Measurements from ENCODE around the gene SMAD6.

The SMAD6 gene

DNA sequence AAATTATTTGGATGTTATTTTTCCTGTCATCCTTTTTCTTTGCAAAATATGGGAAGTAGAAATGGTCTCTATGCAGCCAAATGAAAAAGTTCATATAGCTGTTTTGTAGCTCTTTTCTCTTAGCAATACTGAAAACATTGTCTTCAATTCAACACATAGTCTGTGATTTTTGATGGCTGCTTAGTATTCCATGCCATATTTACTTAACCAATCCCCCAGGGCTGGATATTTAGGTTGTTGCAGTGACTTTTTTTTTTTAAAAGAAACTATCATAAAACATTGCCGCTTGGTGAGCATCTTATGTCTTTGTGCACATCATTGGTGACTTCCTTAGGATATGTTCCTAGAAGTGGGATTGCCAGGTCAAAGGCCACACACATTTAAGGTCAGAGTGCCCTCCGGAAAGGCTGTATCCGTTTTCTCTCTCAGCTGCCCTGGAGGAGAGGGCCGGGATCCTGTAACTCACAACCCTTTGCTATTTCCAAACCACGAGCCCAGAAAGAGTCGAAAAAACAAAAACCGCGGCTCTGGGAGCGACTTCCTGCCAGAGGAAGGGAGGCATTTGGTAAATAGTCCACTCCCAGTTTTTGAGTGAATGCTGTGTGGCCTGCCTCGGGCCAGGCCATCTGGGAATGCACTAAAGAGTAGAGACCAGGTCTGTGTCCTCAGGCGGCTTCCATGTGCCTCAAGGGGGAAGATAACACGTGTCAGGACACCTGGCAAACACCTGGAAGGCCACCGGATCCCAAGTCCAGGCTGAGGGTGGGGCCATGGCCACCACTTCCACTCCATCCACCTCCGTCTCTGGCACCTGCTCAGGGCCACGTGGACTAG is 41.9 kb downstream of the SMAD6 start:
- ATAC-seq (no peak), DNase-seq (no peak)
- no peaks in the 10 kb centered on the region for H3K27me3 Mint-ChIP-seq
- H3K4me1 Mint-ChIP-seq = no peaks in the 10 kb centered on the region
- H3K27ac Mint-ChIP-seq = no peak overlapping the region
- H3K36me3 Mint-ChIP-seq (ENCODE audit: low read depth) = no peaks in the 10 kb centered on the region
- no peak overlapping the region for H3K4me3 Mint-ChIP-seq
- H3K9me3 Mint-ChIP-seq = no peaks in the 10 kb centered on the region

DNA sequence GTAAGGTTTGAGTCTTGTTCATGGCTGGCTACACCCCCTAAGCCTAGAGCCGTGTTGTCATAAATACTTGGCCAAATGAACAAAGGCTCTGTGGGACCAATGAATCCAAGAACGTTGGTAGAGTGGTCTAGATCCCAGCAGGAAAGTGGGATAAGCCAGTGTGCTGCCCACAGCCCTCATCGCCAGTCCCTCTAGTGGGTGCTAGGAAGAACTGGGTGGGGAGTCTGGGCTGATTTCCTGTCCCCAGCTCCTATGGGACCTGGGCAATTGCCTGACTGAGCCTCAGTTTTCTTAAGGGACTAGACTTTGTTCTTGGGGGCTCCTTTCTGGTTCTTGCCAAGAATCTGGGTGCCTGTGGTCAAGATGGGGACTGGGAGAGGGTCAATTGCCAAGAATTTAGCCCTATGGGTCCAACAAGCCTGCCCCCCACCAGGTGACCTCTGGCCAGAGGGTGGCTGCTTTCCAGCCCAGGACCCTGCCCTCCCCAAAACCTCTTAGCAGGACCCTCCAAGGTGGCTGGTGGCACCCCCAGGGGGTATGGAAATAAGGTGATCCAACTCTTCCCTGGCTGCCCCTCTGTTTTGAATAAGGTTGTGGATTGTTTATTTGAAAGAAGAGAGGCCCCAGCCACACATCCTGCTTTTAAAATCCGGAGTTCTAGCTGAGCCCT is 42.7 kb downstream of the SMAD6 start:
- Mint-ChIP-seq H3K9me3 (no peaks in the 10 kb centered on the region), H3K36me3 (ENCODE audit: low read depth) (no peaks in the 10 kb centered on the region), H3K27ac (no peak overlapping the region), H3K4me1 (no peaks in the 10 kb centered on the region), H3K4me3 (no peak overlapping the region), H3K27me3 (no peaks in the 10 kb centered on the region)
- ATAC-seq (no peak), DNase-seq (no peak)

DNA sequence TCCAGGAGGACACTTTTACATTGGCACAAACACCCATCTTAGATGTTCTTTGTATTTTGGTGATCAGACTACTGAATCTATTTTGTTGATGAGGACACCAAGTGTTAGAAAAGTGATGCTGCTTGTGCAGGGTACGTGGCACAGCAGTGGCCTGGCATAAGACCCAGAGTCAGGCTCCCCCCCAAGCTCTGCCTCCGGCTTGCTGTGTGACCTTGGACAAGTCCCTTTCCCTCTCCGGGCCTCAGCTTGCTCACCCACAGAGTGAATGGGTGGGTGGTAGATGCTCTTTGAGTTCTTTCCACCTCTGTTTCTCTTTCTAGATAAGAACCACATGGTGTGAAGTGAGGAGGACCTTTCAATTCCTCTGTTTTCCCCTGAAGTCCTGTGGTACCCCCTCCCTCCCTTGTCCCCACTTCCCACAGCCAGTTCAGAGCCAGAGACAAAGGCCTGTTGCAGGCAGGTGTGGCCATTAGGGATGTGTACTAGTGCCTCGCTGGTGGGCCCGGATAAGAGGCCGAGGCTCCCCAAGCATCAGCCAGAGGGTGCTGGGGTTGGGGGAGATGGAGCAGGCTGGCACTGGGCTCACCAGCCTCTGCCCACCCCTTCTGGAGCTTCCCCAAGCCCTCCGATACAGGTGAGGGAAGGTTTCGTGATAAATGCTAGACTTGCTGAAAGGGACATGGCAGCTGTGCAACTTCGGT is 43.6 kb downstream of the SMAD6 start:
- no peak for ATAC-seq
- Mint-ChIP-seq H3K27me3 (no peaks in the 10 kb centered on the region), H3K4me1 (no peaks in the 10 kb centered on the region), H3K4me3 (no peak overlapping the region), H3K27ac (no peak overlapping the region), H3K36me3 (ENCODE audit: low read depth) (no peaks in the 10 kb centered on the region), H3K9me3 (no peaks in the 10 kb centered on the region)
- no peak for DNase-seq

DNA sequence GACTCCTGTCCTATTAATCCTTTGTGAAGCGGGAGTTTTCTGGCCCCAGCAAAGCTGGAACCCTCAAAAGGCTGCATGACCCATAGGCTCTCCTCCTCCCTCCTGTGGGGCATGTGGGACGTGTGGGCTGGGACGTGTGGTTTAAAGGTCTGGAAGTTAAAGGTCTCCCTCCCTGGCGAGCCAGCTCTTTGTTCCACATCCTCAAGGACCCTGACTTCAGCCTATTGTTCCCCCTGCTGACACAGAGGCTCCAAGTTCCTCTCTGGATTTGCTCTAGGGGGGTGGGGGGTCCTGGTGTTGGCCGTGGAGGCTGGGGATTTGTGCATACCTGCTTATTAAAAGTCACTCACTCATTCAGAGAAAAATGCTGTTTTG is 44.2 kb downstream of the SMAD6 start:
- no peaks in the 10 kb centered on the region for H3K4me1 Mint-ChIP-seq
- no peaks in the 10 kb centered on the region for H3K9me3 Mint-ChIP-seq
- ATAC-seq (no peak), DNase-seq (no peak)
- H3K27ac Mint-ChIP-seq = no peak overlapping the region
- no peaks in the 10 kb centered on the region for H3K27me3 Mint-ChIP-seq
- no peak overlapping the region for H3K4me3 Mint-ChIP-seq
- H3K36me3 Mint-ChIP-seq (ENCODE audit: low read depth) = no peaks in the 10 kb centered on the region

DNA sequence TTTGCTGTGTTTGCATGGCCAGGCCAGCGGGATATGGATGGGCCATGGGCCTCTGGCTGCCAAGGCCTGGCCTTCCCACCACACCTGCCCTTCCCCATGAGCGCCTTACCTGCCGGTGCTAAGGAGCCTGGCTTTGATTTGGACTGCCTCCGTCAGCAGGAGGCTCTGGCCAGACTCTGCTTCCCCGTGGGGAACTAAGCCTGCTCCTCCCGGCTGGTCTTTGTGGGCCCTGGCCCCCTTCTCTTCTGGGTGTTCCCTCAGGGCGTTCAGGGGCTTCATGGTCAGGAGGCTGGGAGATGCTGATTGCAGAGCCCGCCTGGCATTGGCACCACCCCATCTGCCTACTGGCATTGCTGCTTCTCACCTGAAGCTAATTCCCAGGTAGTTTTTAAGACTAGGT is 45.2 kb downstream of the SMAD6 start:
- DNase-seq (no peak), ATAC-seq (no peak)
- no peak overlapping the region for H3K27ac Mint-ChIP-seq
- H3K4me3 Mint-ChIP-seq = no peak overlapping the region
- no peaks in the 10 kb centered on the region for H3K36me3 Mint-ChIP-seq (ENCODE audit: low read depth)
- H3K4me1 Mint-ChIP-seq = peaks cover 7% of the 10 kb centered on the region
- no peaks in the 10 kb centered on the region for H3K27me3 Mint-ChIP-seq
- H3K9me3 Mint-ChIP-seq = no peaks in the 10 kb centered on the region

DNA sequence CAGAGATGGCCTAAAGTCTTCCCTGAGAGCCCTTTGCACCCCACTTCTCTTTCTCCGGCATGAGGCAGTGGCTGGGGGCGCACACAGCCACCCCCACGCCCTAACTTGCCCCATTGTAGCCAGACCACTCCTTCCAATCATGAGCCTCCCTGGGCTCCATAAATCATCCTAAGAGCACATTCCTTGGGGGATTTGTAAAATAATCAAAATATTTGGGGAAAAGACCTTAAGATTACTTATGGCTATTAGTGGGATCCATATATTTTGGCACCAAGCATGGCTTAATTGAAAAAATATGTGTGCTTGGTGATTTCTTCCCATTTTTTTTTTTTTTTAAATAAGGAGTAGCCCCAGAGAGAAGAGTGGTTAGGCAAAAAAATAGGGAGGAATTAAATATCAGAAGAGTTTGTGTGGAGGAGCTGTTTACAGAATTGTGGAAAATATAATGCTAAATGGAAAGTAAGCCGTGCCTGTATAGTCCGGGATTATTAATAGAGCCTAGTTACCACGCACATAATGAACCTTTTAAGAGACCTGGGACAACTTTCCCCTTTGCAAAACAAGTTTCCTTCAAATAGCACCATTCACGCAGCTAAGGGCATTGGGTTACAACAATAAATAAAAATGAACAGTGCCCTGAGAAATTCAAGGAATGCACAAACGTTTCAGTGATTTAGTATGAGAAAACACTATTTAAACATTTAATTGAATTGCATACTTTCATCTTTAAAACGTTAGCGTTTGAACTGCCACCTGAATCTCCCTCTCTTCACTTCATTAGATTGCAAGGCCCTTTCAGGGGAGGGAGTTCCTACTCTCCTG is 46.1 kb downstream of the SMAD6 start:
- DNase-seq = no peak
- Mint-ChIP-seq H3K27ac (no peak overlapping the region), H3K9me3 (no peaks in the 10 kb centered on the region), H3K4me3 (no peak overlapping the region), H3K27me3 (no peaks in the 10 kb centered on the region), H3K36me3 (ENCODE audit: low read depth) (no peaks in the 10 kb centered on the region), H3K4me1 (peaks cover 8% of the 10 kb centered on the region)
- ATAC-seq = no peak

DNA sequence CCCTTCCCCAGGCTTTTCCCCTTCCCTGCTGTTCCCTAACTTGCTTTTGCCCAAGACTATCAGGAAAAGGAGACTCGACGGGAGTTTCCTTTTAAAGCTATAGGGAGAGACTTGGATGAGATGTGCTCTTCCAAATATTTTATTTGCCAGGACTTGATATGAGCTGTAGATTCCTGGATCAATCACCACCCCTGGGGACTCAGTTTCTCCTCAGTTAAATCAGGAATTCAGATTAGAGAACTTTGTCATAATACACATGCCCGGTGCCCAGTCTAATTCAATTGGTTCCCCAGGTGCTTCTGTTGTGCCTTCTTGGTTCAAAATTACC is 46.6 kb downstream of the SMAD6 start:
- no peak overlapping the region for H3K27ac Mint-ChIP-seq
- H3K4me3 Mint-ChIP-seq = no peak overlapping the region
- no peaks in the 10 kb centered on the region for H3K9me3 Mint-ChIP-seq
- H3K36me3 Mint-ChIP-seq (ENCODE audit: low read depth) = no peaks in the 10 kb centered on the region
- H3K27me3 Mint-ChIP-seq = no peaks in the 10 kb centered on the region
- no peak for ATAC-seq
- DNase-seq = no peak
- peaks cover 8% of the 10 kb centered on the region for H3K4me1 Mint-ChIP-seq

DNA sequence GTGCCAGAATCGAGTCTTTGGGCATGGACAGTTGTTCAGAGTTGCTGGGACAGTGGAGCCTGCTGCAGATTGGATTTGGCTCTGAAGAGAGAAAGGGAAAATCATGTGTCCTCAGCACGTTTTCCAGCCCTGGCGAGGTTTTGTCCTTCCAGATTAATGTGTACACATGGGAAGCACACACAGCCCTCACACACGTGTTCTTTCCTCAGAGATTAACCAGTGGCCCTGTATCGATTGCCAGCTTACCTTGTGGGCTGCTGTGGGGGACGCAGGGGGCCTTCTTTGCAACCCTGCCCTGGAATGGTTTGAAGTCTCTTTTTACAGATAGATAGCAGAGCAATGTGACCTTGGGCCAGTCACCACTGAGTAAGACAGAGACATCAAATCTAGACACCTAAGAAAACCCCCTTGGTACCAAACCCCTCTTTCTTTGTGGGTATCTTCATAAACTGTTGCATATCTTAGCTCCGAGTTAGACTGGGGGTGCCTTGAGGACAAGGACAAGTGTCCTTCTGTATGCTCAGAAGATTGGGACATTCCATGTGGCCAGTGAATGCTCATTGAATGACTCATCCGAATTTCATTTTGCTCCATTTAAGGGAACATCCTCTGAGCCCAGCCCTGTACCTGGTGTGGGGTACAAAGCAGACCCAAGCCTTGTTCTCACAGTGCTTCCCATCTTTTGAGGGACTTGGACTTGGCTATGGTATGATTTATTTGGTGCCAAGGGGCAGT is 48.0 kb downstream of the SMAD6 start:
- H3K27me3 Mint-ChIP-seq = peaks cover under 1% of the 10 kb centered on the region
- ATAC-seq (no peak), DNase-seq (no peak)
- no peaks in the 10 kb centered on the region for H3K36me3 Mint-ChIP-seq (ENCODE audit: low read depth)
- H3K4me3 Mint-ChIP-seq = no peak overlapping the region
- H3K9me3 Mint-ChIP-seq = peaks cover 3% of the 10 kb centered on the region
- H3K27ac Mint-ChIP-seq = no peak overlapping the region
- peaks cover 8% of the 10 kb centered on the region for H3K4me1 Mint-ChIP-seq

DNA sequence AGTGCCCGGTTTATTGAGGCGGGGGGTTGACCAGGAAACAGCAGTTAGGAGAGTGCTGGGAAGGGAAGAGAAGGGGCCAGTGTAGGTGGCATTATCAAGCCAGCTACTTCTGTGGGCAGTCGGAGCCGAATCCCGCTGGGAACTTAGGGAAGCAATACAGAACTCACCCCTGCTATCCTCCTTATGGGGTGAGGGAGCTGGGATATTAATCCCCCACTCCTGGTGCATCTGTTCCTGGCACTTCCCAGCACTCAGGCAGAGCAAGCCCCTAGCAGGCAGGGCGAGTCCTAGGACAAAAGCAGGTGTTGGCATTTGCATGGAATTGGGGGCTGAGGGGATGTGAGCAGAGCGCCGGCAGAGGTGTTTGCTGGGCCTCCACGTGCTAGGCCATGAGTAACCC is 48.6 kb downstream of the SMAD6 start:
- Mint-ChIP-seq H3K9me3 (peaks cover 8% of the 10 kb centered on the region), H3K4me3 (no peak overlapping the region), H3K27me3 (peaks cover 4% of the 10 kb centered on the region), H3K27ac (no peak overlapping the region), H3K36me3 (ENCODE audit: low read depth) (peaks cover 4% of the 10 kb centered on the region), H3K4me1 (peaks cover 8% of the 10 kb centered on the region)
- DNase-seq (no peak), ATAC-seq (no peak)

DNA sequence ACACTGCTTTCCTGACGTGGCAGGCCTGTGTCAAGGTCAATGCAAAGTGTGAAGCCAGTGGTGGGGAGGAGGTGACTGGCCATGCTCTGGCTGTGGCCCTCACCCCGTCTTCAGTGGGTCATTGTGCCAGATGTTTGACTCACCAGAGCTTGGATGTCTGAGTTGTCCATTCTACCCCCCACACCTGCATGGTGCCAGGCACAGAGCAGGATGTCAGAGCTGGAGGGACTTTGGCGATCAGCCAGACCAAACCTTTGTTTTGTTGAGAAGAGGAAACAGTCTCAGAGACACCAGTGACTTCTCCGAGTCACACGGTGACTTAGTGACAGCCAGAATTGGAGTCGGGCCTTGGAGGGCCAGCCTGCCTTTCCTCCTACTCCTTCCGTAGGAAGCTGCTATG is 49.5 kb downstream of the SMAD6 start:
- H3K9me3 Mint-ChIP-seq = peaks cover 8% of the 10 kb centered on the region
- H3K4me3 Mint-ChIP-seq = no peak overlapping the region
- ATAC-seq (no peak), DNase-seq (no peak)
- H3K27me3 Mint-ChIP-seq = peaks cover 4% of the 10 kb centered on the region
- peaks cover 4% of the 10 kb centered on the region for H3K36me3 Mint-ChIP-seq (ENCODE audit: low read depth)
- no peak overlapping the region for H3K27ac Mint-ChIP-seq
- H3K4me1 Mint-ChIP-seq = peaks cover 8% of the 10 kb centered on the region

DNA sequence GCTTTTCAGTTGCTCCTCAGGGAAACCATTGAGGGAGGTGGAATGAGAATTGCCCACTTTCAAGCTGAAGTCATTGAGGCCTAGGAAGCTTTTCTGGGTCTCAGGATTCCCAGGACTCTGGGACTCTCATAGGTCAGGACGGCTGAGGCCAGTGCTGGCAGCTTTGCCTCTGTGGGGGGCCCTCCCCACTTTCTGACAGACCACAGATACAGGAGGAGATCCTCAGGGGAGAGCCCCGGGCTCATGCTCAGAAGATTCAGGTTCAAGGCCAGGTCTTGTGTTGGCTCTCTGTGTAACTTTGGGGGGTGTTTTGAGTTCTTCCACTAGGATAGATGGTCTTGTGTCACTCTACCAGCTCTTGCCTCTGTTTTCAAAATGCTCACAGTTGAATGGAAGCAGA is 50.0 kb downstream of the SMAD6 start:
- Mint-ChIP-seq H3K27me3 (peaks cover 7% of the 10 kb centered on the region), H3K9me3 (peaks cover 8% of the 10 kb centered on the region), H3K4me1 (peaks cover 8% of the 10 kb centered on the region), H3K36me3 (ENCODE audit: low read depth) (peaks cover 4% of the 10 kb centered on the region), H3K27ac (no peak overlapping the region), H3K4me3 (no peak overlapping the region)
- DNase-seq (no peak), ATAC-seq (no peak)

DNA sequence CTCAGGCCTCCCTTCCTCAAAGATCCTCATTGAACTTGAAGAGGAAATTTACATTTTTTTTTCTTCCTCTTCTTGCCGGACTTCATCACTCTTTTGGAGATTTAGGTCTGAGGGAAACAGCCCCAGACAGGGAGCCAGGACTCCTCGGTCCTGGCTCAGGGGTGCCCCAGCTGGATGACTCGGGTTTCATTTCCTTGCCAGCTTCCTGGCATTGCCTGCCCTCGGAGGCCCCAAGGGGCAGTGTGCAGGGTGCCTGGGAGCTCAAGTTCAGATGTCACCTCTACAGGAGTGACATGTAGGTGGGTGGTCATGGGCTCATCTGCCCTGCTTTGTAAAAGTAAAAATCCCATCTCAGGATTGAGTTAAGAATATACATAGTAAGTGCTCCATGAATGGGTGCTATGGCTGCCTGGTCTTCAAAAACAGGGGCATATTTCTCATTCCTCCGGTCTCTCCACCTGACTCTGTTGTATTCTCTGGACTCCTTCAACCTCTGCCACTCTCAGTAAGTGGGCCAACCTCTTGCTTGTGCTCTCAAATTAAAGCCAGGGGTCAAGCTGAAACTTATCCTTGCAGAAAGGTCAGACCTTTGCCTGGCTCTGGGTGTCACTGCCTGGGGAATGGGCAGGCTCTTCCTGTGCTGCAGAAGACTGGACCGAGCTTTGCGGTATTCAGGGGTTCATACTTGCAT is 51.8 kb downstream of the SMAD6 start:
- Mint-ChIP-seq H3K4me3 (no peak overlapping the region), H3K27ac (no peak overlapping the region), H3K4me1 (peaks cover 8% of the 10 kb centered on the region), H3K27me3 (peaks cover 7% of the 10 kb centered on the region), H3K9me3 (peaks cover 8% of the 10 kb centered on the region), H3K36me3 (ENCODE audit: low read depth) (peaks cover 4% of the 10 kb centered on the region)
- DNase-seq = no peak
- ATAC-seq = no peak

DNA sequence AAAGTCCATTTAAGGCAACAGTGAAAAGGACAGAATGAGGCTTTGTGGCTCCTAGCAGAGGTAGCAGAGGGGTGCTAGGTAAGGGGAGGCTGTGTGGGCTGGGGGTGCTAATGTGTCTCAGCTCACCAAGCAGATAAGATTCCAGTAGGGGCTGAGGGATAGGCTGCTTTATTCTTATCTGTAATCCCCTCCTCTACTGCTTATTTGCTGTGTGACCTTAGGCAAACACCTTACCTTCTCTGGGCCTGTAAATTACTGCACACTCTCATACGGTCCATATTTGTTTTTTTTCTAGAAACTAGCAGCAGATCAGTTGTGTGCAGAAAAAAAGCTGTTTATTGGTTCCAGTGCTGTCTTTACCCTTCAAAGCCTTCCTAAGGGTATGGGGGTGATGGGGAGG is 52.8 kb downstream of the SMAD6 start:
- peaks cover 4% of the 10 kb centered on the region for H3K36me3 Mint-ChIP-seq (ENCODE audit: low read depth)
- peaks cover 8% of the 10 kb centered on the region for H3K4me1 Mint-ChIP-seq
- no peak overlapping the region for H3K4me3 Mint-ChIP-seq
- no peak for DNase-seq
- H3K9me3 Mint-ChIP-seq = peaks cover 8% of the 10 kb centered on the region
- no peak overlapping the region for H3K27ac Mint-ChIP-seq
- ATAC-seq = no peak
- peaks cover 7% of the 10 kb centered on the region for H3K27me3 Mint-ChIP-seq
